T-helper 17 cell (primary cell): ENCODE measurements around the gene TTYH2. TPM values are rescaled to one million over a fixed set of nuclear protein-coding genes. Genes with fewer than 3 reads are reported as not detected.
A peak's percentile ranks its signal among the peaks of the same experiment; 100 is the strongest.
"Not testable (repeated sequence)": the region's sequence is repeated elsewhere in the genome, so short reads cannot be mapped to it uniquely, and the experiment has no call there.

Experiments used
- ATAC-seq: fragments of 150-1000 bp; cut with Tn5 transposase; 2 replicates; pipeline ENCODE4 v1.10.0; 2021; ENCODE audit warnings: mild to moderate bottlenecking, moderate library complexity
- DNase-seq, 3 donors: peaks; one replicate each; pipeline versions ENCODE4 v3.0.0 to v3.0.0-alpha.2; 2020 to 2021
- H3K9me3 ChIP-seq: one replicate; pipeline ENCODE4 v1.7.0; 2013; ENCODE audit warnings: low read length, mild to moderate bottlenecking; ENCODE audit not compliant: control insufficient read depth, poor library complexity, severe bottlenecking
- H3K27ac Mint-ChIP-seq: one replicate; pipeline ENCODE4 v1.8.0; 2022; ENCODE audit warnings: mild to moderate bottlenecking, moderate library complexity, mixed read lengths
- H3K27me3 Mint-ChIP-seq: one replicate; pipeline ENCODE4 v1.8.0; 2022; ENCODE audit warnings: mixed read lengths
- H3K36me3 Mint-ChIP-seq: one replicate; pipeline ENCODE4 v1.8.0; 2022; ENCODE audit warnings: low read depth, mixed read lengths
- H3K4me1 Mint-ChIP-seq: one replicate; pipeline ENCODE4 v1.8.0; 2022; ENCODE audit warnings: mild to moderate bottlenecking, mixed read lengths
- H3K4me3 Mint-ChIP-seq: one replicate; pipeline ENCODE4 v1.8.0; 2022; ENCODE audit warnings: mild to moderate bottlenecking, moderate library complexity, mixed read lengths
- total RNA-seq, 4 donors: library from RNA in 2 of 4; stranded (reverse) in 2 of 4; gene quantifications; one replicate each; pipeline ENCODE4 v1.2.3 and lab custom pipeline; 2022 to 2026

The TTYH2 gene
- total RNA-seq, 2 donors from 2014 or later = 19.8 to 23.2 TPM

- peak overlapping the region; percentile 72 for H3K27ac Mint-ChIP-seq
- no peak overlapping the region for H3K4me3 Mint-ChIP-seq
- H3K9me3 ChIP-seq = no peaks in the 10 kb centered on the region
- ATAC-seq (no peak), DNase-seq (no peak)
- H3K27me3 Mint-ChIP-seq = no peaks in the 10 kb centered on the region
- H3K36me3 Mint-ChIP-seq = peaks cover 2% of the 10 kb centered on the region
- H3K4me1 Mint-ChIP-seq = peaks cover 4% of the 10 kb centered on the region
These were observed 38.8 kb downstream of the TTYH2 start for GRCh38 chr17:74252211-74252610.

GRCh38 chr17:74253036-74253435, 39.7 kb downstream of the TTYH2 start:
- no peak for ATAC-seq
- H3K36me3 Mint-ChIP-seq = peaks cover 2% of the 10 kb centered on the region
- peaks cover 4% of the 10 kb centered on the region for H3K4me1 Mint-ChIP-seq

GRCh38 chr17:74257311-74257710, 43.9 kb downstream of the TTYH2 start:
- peaks cover 2% of the 10 kb centered on the region for H3K36me3 Mint-ChIP-seq
- DNase-seq = no peak
- H3K4me3 Mint-ChIP-seq = no peak overlapping the region
- no peaks in the 10 kb centered on the region for H3K4me1 Mint-ChIP-seq
- H3K27me3 Mint-ChIP-seq = no peaks in the 10 kb centered on the region
- no peaks in the 10 kb centered on the region for H3K9me3 ChIP-seq
- H3K27ac Mint-ChIP-seq = peak overlapping the region; percentile 16
- no peak for ATAC-seq

More at GRCh38 chr17:74253036-74253435, 39.7 kb downstream of the TTYH2 start:
- H3K9me3 ChIP-seq = no peaks in the 10 kb centered on the region
- Mint-ChIP-seq H3K27ac (no peak overlapping the region), H3K4me3 (no peak overlapping the region), H3K27me3 (no peaks in the 10 kb centered on the region)
- no peak for DNase-seq

- Mint-ChIP-seq H3K4me3 (peak overlapping the region; percentile 28), H3K27me3 (no peaks in the 10 kb centered on the region), H3K27ac (no peak overlapping the region), H3K36me3 (no peaks in the 10 kb centered on the region), H3K4me1 (peaks cover 4% of the 10 kb centered on the region)
- ATAC-seq (no peak), DNase-seq (no peak)
- no peaks in the 10 kb centered on the region for H3K9me3 ChIP-seq
These were observed 46.5 kb downstream of the TTYH2 start for GRCh38 chr17:74259667-74260524.

- Mint-ChIP-seq H3K27ac (no peak overlapping the region), H3K4me1 (peaks cover 4% of the 10 kb centered on the region), H3K27me3 (no peaks in the 10 kb centered on the region), H3K36me3 (no peaks in the 10 kb centered on the region), H3K4me3 (no peak overlapping the region)
- no peak for DNase-seq
- H3K9me3 ChIP-seq = no peaks in the 10 kb centered on the region
- ATAC-seq = no peak
These were observed 47.1 kb downstream of the TTYH2 start for GRCh38 chr17:74260525-74260850.

GRCh38 chr17:74262601-74263000, 49.2 kb downstream of the TTYH2 start:
- no peaks in the 10 kb centered on the region for H3K9me3 ChIP-seq
- H3K4me3 Mint-ChIP-seq = no peak overlapping the region
- H3K4me1 Mint-ChIP-seq = peaks cover 8% of the 10 kb centered on the region
- H3K27ac Mint-ChIP-seq = no peak overlapping the region
- ATAC-seq (no peak), DNase-seq (no peak)
- no peaks in the 10 kb centered on the region for H3K36me3 Mint-ChIP-seq
- H3K27me3 Mint-ChIP-seq = peaks cover under 1% of the 10 kb centered on the region

GRCh38 chr17:74267054-74267453, 53.7 kb downstream of the TTYH2 start:
- not testable (repeated sequence) for H3K9me3 ChIP-seq, H3K4me3 Mint-ChIP-seq, H3K27ac Mint-ChIP-seq, DNase-seq, H3K27me3 Mint-ChIP-seq, ATAC-seq, H3K36me3 Mint-ChIP-seq
- H3K4me1 Mint-ChIP-seq = peaks cover 15% of the 10 kb centered on the region

- no peaks in the 10 kb centered on the region for H3K9me3 ChIP-seq
- Mint-ChIP-seq H3K36me3 (no peaks in the 10 kb centered on the region), H3K27ac (peak overlapping the region; percentile 81), H3K4me1 (peaks cover 15% of the 10 kb centered on the region), H3K27me3 (peaks cover 7% of the 10 kb centered on the region), H3K4me3 (peak overlapping the region; percentile 47)
- DNase-seq (no peak), ATAC-seq (no peak)
These were observed 54.2 kb downstream of the TTYH2 start for GRCh38 chr17:74267579-74267978.

- H3K9me3 ChIP-seq = no peaks in the 10 kb centered on the region
- H3K4me3 Mint-ChIP-seq = peak overlapping the region; percentile 47
- H3K4me1 Mint-ChIP-seq = peaks cover 17% of the 10 kb centered on the region
- ATAC-seq (no peak), DNase-seq (no peak)
- no peaks in the 10 kb centered on the region for H3K36me3 Mint-ChIP-seq
- H3K27me3 Mint-ChIP-seq = peaks cover 7% of the 10 kb centered on the region
- H3K27ac Mint-ChIP-seq = peak overlapping the region; percentile 81
These were observed 54.7 kb downstream of the TTYH2 start for GRCh38 chr17:74267987-74268499.

- Mint-ChIP-seq H3K27ac (peak overlapping the region; percentile 37), H3K4me1 (peaks cover 15% of the 10 kb centered on the region), H3K4me3 (no peak overlapping the region), H3K36me3 (no peaks in the 10 kb centered on the region), H3K27me3 (peaks cover 7% of the 10 kb centered on the region)
- H3K9me3 ChIP-seq = no peaks in the 10 kb centered on the region
- DNase-seq (no peak), ATAC-seq (no peak)
These were observed 55.2 kb downstream of the TTYH2 start for GRCh38 chr17:74268558-74268957.

GRCh38 chr17:74270333-74270732, 57.0 kb downstream of the TTYH2 start:
- H3K4me3 Mint-ChIP-seq = no peak overlapping the region
- peaks cover 7% of the 10 kb centered on the region for H3K27me3 Mint-ChIP-seq
- no peaks in the 10 kb centered on the region for H3K36me3 Mint-ChIP-seq
- peaks cover 30% of the 10 kb centered on the region for H3K4me1 Mint-ChIP-seq
- DNase-seq (no peak), ATAC-seq (no peak)
- H3K9me3 ChIP-seq = no peaks in the 10 kb centered on the region
- peak overlapping the region; percentile 9 for H3K27ac Mint-ChIP-seq

GRCh38 chr17:74271281-74271680, 57.9 kb downstream of the TTYH2 start:
- Mint-ChIP-seq H3K27me3 (peaks cover 7% of the 10 kb centered on the region), H3K27ac (no peak overlapping the region), H3K36me3 (no peaks in the 10 kb centered on the region), H3K4me1 (peaks cover 35% of the 10 kb centered on the region), H3K4me3 (no peak overlapping the region)
- no peak for ATAC-seq
- DNase-seq = no peak
- no peaks in the 10 kb centered on the region for H3K9me3 ChIP-seq

- Mint-ChIP-seq H3K27me3 (peaks cover 7% of the 10 kb centered on the region), H3K4me3 (no peak overlapping the region), H3K36me3 (no peaks in the 10 kb centered on the region), H3K27ac (no peak overlapping the region), H3K4me1 (peaks cover 42% of the 10 kb centered on the region)
- no peak for ATAC-seq
- H3K9me3 ChIP-seq = no peaks in the 10 kb centered on the region
- DNase-seq = no peak
These were observed 58.7 kb downstream of the TTYH2 start for GRCh38 chr17:74271901-74272561.
